Mesothelial cell of epicardium (in vitro differentiated cells): ENCODE measurements around the gene CYP20A1. TPM values are rescaled to one million over a fixed set of nuclear protein-coding genes. Genes with fewer than 3 reads are reported as not detected.
"Not testable (repeated sequence)": the region's sequence is repeated elsewhere in the genome, so short reads cannot be mapped to it uniquely, and the experiment has no call there.

Source experiments
- DNase-seq, 2 experiments: peaks; one replicate each; pipeline ENCODE4 v3.0.0; 2021; ENCODE audit warnings: low spot score in 2 of 2; ENCODE audit not compliant: unreplicated experiment in 2 of 2
- H3K27ac Mint-ChIP-seq: 2 replicates; pipeline ENCODE4 v1.8.0; 2021; ENCODE audit warnings: mixed read lengths
- H3K27me3 Mint-ChIP-seq: 2 replicates; pipeline ENCODE4 v1.8.0; 2021; ENCODE audit warnings: low read depth, mixed read lengths
- H3K36me3 Mint-ChIP-seq: 2 replicates; pipeline ENCODE4 v1.8.0; 2021; ENCODE audit warnings: mixed read lengths
- H3K4me1 Mint-ChIP-seq: 2 replicates; pipeline ENCODE4 v1.8.0; 2021; ENCODE audit warnings: mixed read lengths
- H3K4me3 Mint-ChIP-seq: 2 replicates; pipeline ENCODE4 v1.8.0; 2021; ENCODE audit warnings: mild to moderate bottlenecking, moderate library complexity, mixed read lengths
- H3K9me3 Mint-ChIP-seq: 2 replicates; pipeline ENCODE4 v1.8.0; 2021; ENCODE audit warnings: mixed read lengths
- total RNA-seq: library from RNA; stranded (reverse); gene quantifications from 3 replicates; pipeline ENCODE4 v1.2.1, GENCODE V29; 2021
- TF ChIP-seq, protein P1 (sequence below): fragments of 200-600 bp; sonication (generic); IDR thresholded peaks from one replicate; pipeline ENCODE4 v1.5.0; 2021; ENCODE audit warnings: antibody characterized with exemption; ENCODE audit not compliant: unreplicated experiment

Gene CYP20A1
- total RNA-seq, 1 donor from 2014 or later: 20.0 TPM

DNA sequence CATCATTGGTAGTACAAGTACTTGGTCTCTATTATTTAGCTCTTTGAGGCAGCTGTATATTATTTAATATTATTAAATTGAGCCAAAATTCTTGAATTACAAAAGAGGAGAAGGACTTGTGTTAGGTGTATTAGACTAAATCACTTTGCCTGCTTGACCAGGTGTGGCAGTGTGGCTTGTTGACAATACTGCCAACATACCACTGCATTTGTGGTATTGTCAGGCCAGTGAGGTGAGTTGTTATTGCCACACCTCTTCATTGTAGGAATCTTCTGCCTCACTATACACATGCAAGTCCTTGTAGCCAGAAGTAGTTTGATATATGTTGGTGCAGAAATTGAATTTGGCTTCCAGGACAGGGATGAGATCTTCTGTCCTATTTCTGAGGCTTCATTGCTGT is 40.5 kb downstream of the CYP20A1 start:
- Mint-ChIP-seq H3K9me3 (no peaks in the 10 kb centered on the region), H3K27me3 (no peaks in the 10 kb centered on the region), H3K36me3 (peaks cover 20% of the 10 kb centered on the region), H3K27ac (no peak overlapping the region), H3K4me1 (no peaks in the 10 kb centered on the region), H3K4me3 (no peak overlapping the region)
- TF ChIP-seq, protein P1, sequence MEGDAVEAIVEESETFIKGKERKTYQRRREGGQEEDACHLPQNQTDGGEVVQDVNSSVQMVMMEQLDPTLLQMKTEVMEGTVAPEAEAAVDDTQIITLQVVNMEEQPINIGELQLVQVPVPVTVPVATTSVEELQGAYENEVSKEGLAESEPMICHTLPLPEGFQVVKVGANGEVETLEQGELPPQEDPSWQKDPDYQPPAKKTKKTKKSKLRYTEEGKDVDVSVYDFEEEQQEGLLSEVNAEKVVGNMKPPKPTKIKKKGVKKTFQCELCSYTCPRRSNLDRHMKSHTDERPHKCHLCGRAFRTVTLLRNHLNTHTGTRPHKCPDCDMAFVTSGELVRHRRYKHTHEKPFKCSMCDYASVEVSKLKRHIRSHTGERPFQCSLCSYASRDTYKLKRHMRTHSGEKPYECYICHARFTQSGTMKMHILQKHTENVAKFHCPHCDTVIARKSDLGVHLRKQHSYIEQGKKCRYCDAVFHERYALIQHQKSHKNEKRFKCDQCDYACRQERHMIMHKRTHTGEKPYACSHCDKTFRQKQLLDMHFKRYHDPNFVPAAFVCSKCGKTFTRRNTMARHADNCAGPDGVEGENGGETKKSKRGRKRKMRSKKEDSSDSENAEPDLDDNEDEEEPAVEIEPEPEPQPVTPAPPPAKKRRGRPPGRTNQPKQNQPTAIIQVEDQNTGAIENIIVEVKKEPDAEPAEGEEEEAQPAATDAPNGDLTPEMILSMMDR: no peak
- DNase-seq: no peak

DNA sequence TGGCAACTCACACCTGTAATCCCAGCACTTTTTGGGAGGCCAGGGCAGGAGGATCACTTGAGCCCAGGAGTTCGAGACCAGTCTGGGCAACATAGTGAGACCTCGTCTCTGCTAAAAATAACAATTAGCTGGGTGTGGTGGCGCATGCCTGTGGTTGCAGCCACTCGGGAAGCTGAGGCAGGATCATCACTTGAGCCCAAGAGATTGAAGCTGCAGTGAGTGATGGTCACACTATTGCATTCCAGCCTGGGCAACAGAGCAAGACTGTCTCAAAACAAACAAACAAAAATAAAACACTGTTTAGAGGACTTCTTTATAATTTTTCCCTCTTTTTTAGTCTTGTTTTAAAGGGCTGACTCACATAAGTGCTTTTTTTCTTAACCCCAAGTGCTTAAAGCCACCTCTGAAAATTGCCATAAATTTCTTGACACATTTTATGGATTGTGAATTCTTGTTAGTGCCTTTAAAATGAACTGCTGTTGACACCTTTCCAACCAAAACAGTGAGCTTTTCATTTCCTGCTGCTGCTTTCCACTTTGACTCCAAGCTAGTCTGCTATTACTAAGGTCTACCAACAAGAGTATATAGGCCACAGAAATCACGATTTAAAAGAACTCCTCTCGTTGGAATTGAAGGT is 41.7 kb downstream of the CYP20A1 start:
- no peaks in the 10 kb centered on the region for H3K4me1 Mint-ChIP-seq
- TF ChIP-seq, protein P1: no peak
- DNase-seq: no peak
- H3K4me3 Mint-ChIP-seq: no peak overlapping the region
- no peak overlapping the region for H3K27ac Mint-ChIP-seq
- peaks cover 24% of the 10 kb centered on the region for H3K36me3 Mint-ChIP-seq
- H3K9me3 Mint-ChIP-seq: no peaks in the 10 kb centered on the region
- H3K27me3 Mint-ChIP-seq: no peaks in the 10 kb centered on the region

DNA sequence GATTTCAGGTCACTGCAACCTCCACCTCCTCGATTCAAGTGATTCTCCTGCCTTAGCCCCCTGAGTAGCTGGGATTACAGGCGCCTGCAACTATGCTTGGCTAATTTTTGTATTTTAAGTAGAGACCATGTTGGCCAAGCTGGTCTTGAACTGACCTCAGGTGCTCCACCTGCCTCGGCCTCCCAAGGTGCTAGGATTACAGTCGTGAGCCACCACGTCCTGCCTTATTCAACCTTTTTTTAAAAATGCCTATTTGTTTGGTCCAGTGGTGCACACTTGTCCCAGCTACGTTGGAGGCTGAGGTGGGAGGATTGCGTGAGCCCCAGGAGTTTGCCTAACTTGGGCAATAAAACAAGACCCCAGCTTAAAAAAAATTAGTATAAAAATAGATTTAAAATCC is 43.3 kb downstream of the CYP20A1 start:
- no peak overlapping the region for H3K27ac Mint-ChIP-seq
- peaks cover 33% of the 10 kb centered on the region for H3K36me3 Mint-ChIP-seq
- H3K4me1 Mint-ChIP-seq: no peaks in the 10 kb centered on the region
- H3K4me3 Mint-ChIP-seq: no peak overlapping the region
- TF ChIP-seq, protein P1: no peak
- DNase-seq: no peak
- H3K9me3 Mint-ChIP-seq: no peaks in the 10 kb centered on the region
- H3K27me3 Mint-ChIP-seq: no peaks in the 10 kb centered on the region

DNA sequence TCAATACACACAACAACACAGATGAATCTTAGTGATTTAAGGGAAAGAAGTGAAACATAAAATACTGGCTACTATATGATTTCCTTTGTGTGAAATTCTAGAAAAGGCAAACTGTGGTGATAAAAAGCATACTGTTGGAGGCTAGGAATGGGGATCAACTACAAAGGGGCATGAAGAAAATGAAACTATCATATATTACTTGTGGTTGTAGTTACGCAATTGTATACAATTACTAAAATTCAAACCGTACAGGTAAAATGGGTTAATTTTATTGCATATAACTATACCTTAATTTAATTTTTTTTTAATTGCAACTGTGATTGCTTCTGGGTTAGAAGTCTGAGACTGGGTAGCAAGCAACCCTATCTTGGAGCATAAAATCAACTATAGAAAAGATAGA is 47.7 kb downstream of the CYP20A1 start:
- Mint-ChIP-seq H3K36me3 (peaks cover 23% of the 10 kb centered on the region), H3K27me3 (no peaks in the 10 kb centered on the region), H3K9me3 (no peaks in the 10 kb centered on the region), H3K27ac (no peak overlapping the region), H3K4me3 (no peak overlapping the region), H3K4me1 (no peaks in the 10 kb centered on the region)
- DNase-seq: no peak
- TF ChIP-seq, protein P1: no peak

DNA sequence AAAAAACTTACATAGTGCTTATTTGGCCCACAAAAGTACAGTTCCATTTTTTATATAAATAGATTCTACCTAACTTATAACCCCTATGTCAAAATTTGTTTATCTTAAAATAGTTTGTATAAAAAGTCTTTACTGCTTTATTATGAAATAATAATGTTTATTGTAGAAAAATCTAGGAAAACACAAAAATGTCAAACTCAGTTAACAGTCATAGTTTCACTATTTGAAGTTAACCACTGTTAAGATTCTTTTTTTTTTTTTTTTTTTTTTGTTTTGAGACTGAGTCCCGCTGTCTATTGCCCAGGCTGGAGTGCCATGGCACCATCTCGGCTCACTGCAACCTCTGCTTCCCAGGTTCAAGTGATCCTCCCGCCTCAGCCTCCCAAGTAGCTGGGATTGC is 62.8 kb downstream of the CYP20A1 start:
- Mint-ChIP-seq H3K27ac (no peak overlapping the region), H3K9me3 (no peaks in the 10 kb centered on the region), H3K4me3 (no peak overlapping the region), H3K36me3 (peaks cover 8% of the 10 kb centered on the region), H3K4me1 (no peaks in the 10 kb centered on the region), H3K27me3 (no peaks in the 10 kb centered on the region)
- TF ChIP-seq, protein P1: no peak
- no peak for DNase-seq

DNA sequence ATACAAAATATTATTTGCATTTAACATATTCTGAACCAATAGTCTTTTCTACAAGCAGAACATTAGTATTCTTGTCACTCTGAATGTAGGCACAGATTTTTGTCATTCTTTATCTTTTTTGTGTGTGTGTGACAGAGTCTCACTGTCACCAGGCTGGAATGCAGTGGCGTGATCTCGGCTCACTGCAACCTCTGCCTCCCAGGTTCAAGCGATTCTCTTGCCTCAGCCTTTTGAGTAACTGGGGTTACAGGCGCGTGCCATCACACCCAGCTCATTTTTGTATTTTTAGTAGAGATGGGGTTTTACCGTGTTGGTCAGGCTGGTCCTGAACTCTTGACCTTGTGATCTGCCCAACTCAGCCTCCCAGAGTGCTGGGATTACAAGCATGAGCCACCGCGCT is 63.8 kb downstream of the CYP20A1 start:
- peaks cover 13% of the 10 kb centered on the region for H3K36me3 Mint-ChIP-seq
- H3K27me3 Mint-ChIP-seq, H3K27ac Mint-ChIP-seq, H3K4me3 Mint-ChIP-seq, H3K9me3 Mint-ChIP-seq, DNase-seq, H3K4me1 Mint-ChIP-seq: not testable (repeated sequence)
